Mucosa of descending colon (tissue), 3 donors: Measurements from ENCODE around the gene ARID1B. TPM values are rescaled to one million over a fixed set of nuclear protein-coding genes. Genes with fewer than 3 reads are reported as not detected.

Experiments
- ATAC-seq: fragments of 200-7000 bp; cut with Tn5 transposase; one replicate; pipeline ENCODE4 v1.9.1; 2020; ENCODE audit warnings: mild to moderate bottlenecking, moderate library complexity
- DNase-seq, 3 donors: peaks; one replicate each; pipeline ENCODE4 v3.0.0-alpha.2; 2020
- H3K36me3 ChIP-seq: fragments of 200-600 bp; one replicate; pipeline ENCODE4 v1.8.0; 2021; ENCODE audit warnings: low read depth, mild to moderate bottlenecking
- H3K4me1 ChIP-seq: fragments of 200-600 bp; one replicate; pipeline ENCODE4 v1.8.0; 2021; ENCODE audit warnings: low read depth, mild to moderate bottlenecking
- H3K4me3 ChIP-seq: fragments of 200-600 bp; one replicate; pipeline ENCODE4 v1.8.0; 2021; ENCODE audit warnings: mild to moderate bottlenecking
- H3K9me3 ChIP-seq: fragments of 200-600 bp; one replicate; pipeline ENCODE4 v1.8.0; 2021; ENCODE audit warnings: mild to moderate bottlenecking
- intact Hi-C, 2 donors: fragments of 100-400 bp; cut with DNase I in 1 of 2; cut with micrococcal nuclease in 1 of 2; formaldehyde crosslinking; loops; one replicate each; pipeline versions ENCODE4 v1.11.0 to v1.11.1; 2022; cut with DNase I, micrococcal nuclease
- total RNA-seq, 3 donors: library from RNA; stranded (reverse); fragmentation: NEBNext Ultra II Directional in 2 of 3; extraction: Animal tissue kit (Norgen Biotek cat#: 25700) in 2 of 3; gene quantifications; one replicate each; pipeline versions ENCODE4 v1.2.1 to v1.2.4, GENCODE V29; 2021 to 2023
- TF ChIP-seq, protein P1 (sequence below): fragments of 200-600 bp; IDR thresholded peaks from one replicate; pipeline ENCODE4 v1.8.0; 2022; ENCODE audit warnings: antibody characterized with exemption, mild to moderate bottlenecking
- donor health status: DM: no; HTN: no; CAD: no; lungs with moderate emphysema.
- donor health status: DM: no; HTN: no; CAD: no.
- donor health status: DM: no; HTN: yes; CAD: no.

Gene ARID1B
- total RNA-seq, 3 donors from 2014 or later: 71.8 to 102 (median 101) TPM

DNA sequence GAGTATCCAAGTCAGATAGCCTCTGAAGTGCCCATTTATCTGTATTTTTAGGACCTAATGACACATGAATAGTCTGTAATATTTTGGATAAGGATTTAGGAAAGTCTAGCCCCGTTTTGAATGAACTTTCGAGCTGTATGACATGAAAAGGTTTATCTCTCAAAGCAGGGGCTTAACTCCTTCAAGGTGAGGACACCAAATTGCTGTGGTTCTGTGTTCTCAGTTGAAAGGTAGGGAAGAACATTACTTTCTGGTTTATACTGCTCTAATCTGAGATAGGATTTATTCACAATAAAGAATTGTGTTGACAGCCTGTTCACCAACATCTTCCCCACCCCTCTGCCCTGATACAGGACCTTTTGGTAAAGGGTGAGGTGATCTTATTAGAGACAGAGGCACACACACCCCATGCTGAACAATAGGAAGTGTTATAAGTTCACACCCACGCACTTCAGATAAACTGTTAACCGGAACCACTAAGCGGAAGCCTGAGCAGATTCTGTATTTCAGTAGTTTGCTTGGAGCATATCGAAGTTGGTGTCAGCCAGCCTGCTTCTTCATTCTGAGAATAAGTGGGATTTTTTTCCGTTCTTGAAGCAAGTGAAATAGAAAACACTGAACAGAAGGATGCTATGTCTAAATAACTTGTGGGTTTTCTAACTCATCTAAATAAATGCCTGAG is 322.9 kb downstream of the ARID1B start:
- no peaks in the 10 kb centered on the region for H3K36me3 ChIP-seq
- intact Hi-C loops: no loop called here
- TF ChIP-seq, protein P1, sequence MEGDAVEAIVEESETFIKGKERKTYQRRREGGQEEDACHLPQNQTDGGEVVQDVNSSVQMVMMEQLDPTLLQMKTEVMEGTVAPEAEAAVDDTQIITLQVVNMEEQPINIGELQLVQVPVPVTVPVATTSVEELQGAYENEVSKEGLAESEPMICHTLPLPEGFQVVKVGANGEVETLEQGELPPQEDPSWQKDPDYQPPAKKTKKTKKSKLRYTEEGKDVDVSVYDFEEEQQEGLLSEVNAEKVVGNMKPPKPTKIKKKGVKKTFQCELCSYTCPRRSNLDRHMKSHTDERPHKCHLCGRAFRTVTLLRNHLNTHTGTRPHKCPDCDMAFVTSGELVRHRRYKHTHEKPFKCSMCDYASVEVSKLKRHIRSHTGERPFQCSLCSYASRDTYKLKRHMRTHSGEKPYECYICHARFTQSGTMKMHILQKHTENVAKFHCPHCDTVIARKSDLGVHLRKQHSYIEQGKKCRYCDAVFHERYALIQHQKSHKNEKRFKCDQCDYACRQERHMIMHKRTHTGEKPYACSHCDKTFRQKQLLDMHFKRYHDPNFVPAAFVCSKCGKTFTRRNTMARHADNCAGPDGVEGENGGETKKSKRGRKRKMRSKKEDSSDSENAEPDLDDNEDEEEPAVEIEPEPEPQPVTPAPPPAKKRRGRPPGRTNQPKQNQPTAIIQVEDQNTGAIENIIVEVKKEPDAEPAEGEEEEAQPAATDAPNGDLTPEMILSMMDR: no peak
- DNase-seq (peak in 1 of 3 donors; percentile 28), ATAC-seq (peak; percentile 86)
- no peak overlapping the region for H3K4me3 ChIP-seq
- H3K4me1 ChIP-seq: no peaks in the 10 kb centered on the region
- H3K9me3 ChIP-seq: no peaks in the 10 kb centered on the region

DNA sequence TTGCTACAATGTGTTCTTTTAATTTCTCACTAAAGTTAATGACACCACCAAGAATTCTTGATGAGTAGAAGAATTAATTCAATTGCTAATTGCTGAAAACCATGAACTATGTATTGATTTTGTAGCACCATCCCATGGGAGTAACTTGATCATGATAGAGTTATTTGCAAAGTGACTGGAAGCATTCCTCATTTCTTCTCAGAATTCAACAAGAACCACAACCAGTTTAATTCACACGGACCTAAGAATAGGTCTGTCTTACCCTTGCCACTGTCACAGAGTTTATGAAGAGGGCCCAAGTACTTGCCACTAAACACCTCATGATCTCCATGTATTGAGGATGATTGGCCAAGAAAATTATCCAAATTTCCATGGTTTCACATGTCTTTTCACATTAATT is 324.0 kb downstream of the ARID1B start:
- Histone ChIP-seq H3K36me3 (no peaks in the 10 kb centered on the region), H3K4me3 (no peak overlapping the region), H3K9me3 (no peaks in the 10 kb centered on the region), H3K4me1 (no peaks in the 10 kb centered on the region)
- DNase-seq (no peak), ATAC-seq (no peak)
- intact Hi-C loops: no loop called here
- TF ChIP-seq, protein P1: no peak

DNA sequence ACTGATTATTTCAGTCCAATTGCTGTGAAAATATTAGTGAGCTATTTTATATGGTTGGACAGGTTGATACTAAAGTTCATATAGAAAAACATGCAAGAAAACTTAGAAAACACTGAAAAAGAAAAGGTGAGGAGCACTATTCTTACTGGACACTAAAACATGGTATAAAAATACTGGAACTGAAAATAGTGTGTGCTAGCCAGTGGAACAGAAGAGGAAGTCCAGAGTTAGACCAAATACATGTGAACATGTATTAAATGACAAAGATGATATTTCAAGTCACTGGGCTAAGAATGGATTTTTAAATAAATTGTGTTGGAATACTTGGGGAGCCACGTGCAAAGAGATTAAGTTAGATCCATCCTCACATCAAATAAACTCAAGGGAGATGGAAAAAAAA is 327.6 kb downstream of the ARID1B start:
- TF ChIP-seq, protein P1: no peak
- ATAC-seq: no peak
- intact Hi-C loops: no loop called here

DNA sequence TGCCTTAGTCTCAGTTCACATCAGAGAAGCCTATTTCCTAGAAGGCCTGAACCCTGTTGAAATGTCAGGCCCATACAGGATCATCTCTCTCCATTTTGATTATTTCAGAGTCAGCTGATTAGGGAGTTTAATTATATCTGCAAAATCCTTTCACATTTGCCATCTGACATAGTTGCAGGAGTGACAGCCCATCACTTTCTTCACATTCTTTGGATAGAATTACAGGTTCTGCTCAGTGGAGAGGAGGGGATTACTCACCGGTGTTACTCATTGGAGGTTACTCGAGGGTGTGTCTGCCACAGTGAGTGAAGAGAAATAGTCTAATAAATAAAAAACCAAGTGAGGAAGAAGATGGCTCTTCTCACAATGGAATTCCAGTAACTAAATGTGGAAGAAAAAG is 329.3 kb downstream of the ARID1B start:
- DNase-seq (no peak), ATAC-seq (no peak)
- Histone ChIP-seq H3K9me3 (no peaks in the 10 kb centered on the region), H3K4me3 (no peak overlapping the region), H3K36me3 (no peaks in the 10 kb centered on the region), H3K4me1 (no peaks in the 10 kb centered on the region)
- TF ChIP-seq, protein P1: no peak
- intact Hi-C loops: no loop called here

More for the DNA sequence above, 327.6 kb downstream of the ARID1B start:
- H3K36me3 ChIP-seq: no peaks in the 10 kb centered on the region
- H3K4me1 ChIP-seq: no peaks in the 10 kb centered on the region
- H3K4me3 ChIP-seq: no peak overlapping the region
- no peaks in the 10 kb centered on the region for H3K9me3 ChIP-seq
- no peak for DNase-seq

DNA sequence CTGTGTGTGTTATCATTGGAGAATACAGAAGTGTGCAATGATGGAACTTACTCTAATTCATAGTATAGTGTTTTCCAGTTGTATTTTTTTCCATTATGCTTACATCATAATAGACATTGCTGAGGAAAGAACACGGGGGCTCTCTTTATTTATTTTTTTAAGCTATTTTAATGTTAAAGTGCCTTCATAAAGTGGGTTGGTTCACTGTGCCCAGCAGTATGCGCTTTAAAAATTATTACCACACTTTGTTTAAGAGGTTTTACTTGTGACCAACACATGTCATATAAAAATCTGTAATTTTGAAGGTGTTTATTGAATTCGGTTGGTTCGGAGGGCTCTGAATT is 330.4 kb downstream of the ARID1B start:
- no peaks in the 10 kb centered on the region for H3K4me1 ChIP-seq
- H3K4me3 ChIP-seq: no peak overlapping the region
- no peak for ATAC-seq
- H3K36me3 ChIP-seq: no peaks in the 10 kb centered on the region
- H3K9me3 ChIP-seq: no peaks in the 10 kb centered on the region
- DNase-seq: no peak
- intact Hi-C loops: no loop called here
- TF ChIP-seq, protein P1: no peak
